Stimulated activated CD4-positive, alpha-beta T cell treated with anti-CD3 and anti-CD28 coated beads, TNF-alpha, amount 100 ng/mL, for 4 hours (primary cell): ENCODE data around the gene HIBCH.

Experiments
- DNase-seq, 3 experiments: peaks; one replicate each; pipeline ENCODE4 v3.0.0-alpha.2; 2020; ENCODE audit warnings: low read depth in 3 of 3

HIBCH gene

DNA sequence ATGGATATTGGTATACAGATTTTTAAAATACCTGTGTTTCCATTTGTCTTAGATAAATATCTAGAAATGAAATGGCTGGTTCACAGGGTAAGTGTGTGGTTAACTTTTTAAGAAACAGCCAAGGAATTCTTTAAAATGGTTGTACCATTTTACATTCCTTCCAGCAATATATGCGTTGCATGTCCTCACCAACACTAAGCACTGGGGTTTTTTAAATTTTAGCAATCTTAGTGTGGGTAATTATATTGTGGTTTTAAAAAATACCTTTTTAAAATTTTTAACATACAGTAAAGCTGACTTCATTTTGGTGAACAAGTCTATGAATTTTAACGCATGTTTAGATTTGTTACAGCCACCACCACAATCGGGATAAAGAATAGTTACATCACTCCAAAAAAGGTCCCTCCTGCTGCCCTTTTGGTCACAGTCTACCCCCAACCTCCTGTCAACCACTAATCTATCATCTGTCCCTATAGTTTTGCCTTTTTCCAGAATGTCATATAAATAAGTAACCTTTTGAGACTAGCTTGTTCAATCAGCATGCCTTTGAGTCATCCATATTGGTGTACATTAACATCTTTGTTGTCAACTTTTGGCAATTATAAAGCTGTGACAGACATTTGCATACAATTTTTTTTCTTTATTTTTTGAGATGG, 129.0 kb downstream of the HIBCH start:
- DNase-seq: no peak

- no peak for DNase-seq
Measured at GRCh38 chr2:190188289-190188688, 131.3 kb downstream of the HIBCH start.

- DNase-seq: no peak
Measured at GRCh38 chr2:190186238-190186637, 133.4 kb downstream of the HIBCH start.

DNA sequence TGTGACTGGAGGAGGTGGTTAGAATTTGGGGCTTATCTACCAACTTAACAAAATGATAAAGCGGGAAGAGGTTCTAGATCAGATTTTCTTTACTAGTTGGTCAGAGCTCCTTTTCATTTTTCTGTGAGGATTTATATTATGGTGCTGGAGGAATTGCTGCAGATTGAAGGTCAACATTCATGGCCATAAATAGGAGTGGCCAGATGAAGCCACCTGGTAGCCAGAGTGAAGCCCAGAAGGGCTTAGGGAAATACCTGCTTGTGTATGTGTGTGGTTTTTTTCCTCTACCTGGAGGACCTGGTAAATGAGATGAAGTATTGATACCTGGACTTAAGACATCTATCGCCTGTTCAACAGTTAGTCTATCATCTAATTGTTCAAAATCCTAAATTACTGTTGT, 134.2 kb downstream of the HIBCH start:
- no peak for DNase-seq

DNA sequence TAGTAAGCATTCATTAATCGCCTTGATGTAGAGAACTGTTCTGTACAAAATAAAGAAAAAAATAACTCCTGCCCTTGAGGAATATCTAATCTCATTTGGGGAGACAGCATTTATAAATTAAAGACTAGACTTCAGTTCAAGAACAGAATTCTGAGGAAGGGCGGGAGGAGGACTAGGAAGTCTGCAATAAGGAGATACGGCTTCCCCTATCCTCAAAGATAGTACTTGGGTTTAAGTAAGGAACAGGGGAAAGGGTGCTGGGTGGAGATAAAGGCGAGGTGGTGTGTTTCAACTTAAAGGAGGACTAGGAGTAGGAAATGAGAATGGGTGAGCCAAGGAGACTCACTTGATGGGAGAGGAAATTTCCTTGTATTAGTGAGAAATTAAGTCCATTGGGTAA, 135.2 kb downstream of the HIBCH start:
- DNase-seq: no peak

DNA sequence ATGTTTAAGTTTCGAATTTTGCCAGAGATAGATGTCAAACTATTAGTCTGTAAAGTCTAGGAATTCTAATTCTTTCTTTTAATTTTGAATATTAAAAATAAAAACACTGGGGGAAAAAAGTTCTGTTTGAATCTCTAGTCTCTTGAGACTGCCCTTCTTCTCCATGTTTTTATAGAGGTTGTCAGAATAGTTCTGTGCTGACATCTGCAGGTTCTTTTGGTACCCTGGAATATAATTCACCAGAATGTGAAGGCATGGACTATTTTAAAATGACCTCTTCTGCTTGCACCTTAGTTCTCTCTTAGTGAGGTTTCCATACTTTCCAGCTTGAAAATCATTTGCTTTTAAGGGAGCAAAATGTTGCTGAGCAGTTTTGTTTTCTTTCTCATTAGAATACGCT, 136.1 kb downstream of the HIBCH start:
- no peak for DNase-seq

GRCh38 chr2:190182071-190182524, 137.5 kb downstream of the HIBCH start:
- no peak for DNase-seq

DNA sequence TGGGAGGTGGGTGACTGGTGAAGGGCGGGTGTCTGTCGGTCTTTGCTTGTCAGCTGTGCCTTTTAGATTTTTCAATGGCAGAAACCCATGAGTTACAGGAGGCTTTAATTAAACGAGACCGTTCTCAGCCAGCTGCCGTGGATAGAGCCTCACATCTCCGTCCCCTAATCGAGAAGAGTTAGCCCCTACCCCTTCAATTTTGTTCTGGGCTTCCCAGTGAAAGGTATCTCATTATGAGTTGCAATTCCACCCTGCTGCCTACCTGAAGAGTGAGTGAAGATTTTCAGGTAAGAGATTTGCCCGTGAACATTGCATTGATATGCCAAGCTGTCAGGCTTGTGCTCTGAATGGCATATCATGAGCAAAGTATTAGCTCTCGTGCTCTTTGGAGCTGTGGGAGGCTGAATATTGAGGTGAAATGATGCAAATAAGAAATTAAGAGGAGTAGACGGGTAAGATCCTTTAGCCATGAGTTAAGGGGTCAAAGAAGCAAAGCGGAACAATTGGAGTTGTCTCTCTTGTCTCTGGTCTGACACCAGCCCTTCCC, 138.4 kb downstream of the HIBCH start:
- no peak for DNase-seq

DNA sequence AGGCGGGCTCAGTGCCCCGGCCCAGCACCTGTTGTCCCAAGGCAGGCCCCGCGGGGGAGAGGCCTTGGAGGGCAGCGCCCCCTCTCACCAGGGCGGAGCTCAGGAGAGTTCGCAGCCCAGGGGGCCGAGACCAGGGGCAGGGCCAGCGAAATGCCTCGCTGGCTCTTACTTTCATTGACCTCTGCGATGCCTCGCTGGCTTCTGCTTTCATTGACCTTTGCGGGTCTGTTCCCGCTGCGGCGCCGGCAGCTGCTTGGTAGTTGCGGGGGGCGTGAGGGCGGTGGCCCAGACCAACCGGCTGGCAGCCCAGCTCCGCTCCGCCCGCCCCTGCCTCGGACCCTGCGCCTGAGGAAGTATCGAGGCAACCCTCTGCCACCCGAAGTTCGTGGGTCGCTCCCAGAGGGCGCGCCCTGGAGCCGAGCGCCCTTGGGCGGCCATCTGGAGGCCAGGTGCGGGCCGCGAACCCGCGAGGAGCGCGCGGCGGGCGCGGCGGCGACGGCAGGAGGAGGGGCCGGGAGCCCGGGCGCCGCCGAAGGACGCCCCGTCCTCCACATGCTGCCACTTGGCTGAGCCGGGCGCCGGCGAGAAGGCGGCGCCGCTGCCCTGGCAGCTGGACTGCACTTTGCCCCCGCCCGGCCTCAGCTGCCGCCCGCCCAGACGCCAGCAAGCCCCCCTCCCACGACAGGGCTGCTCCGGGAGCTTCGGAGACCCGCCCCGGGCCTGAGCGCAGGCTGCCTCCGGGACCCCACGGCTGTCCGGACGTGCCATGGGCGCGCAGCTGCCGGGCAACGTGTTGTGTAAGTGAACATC, 139.1 kb downstream of the HIBCH start:
- no peak for DNase-seq

DNA sequence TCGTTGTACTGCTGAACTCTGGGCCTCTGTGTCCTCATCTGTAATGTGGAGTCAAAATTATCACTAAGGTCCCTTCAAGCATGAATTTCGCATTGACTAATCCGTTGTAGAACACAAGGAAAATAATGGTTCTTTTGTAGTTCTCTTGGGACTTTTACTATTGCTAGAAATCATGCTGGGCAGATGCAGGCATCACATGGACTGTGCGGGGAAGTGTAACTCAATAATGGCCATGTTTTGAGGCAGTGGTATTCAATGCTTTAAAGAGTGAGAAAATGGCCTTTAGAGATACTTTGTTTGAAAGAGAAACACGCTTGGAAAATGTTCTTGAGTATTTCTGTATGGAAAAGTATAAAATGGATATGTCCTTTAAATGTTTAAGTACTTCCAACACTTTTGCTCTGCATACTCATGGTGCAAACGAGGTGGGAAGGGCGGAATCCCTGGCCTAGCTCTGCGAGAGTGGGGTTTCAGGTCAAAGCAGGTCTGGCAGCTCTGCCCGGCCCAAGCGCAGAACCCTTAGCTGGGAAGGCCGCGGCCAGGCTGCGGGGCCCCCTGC, 139.8 kb downstream of the HIBCH start:
- DNase-seq: no peak

DNA sequence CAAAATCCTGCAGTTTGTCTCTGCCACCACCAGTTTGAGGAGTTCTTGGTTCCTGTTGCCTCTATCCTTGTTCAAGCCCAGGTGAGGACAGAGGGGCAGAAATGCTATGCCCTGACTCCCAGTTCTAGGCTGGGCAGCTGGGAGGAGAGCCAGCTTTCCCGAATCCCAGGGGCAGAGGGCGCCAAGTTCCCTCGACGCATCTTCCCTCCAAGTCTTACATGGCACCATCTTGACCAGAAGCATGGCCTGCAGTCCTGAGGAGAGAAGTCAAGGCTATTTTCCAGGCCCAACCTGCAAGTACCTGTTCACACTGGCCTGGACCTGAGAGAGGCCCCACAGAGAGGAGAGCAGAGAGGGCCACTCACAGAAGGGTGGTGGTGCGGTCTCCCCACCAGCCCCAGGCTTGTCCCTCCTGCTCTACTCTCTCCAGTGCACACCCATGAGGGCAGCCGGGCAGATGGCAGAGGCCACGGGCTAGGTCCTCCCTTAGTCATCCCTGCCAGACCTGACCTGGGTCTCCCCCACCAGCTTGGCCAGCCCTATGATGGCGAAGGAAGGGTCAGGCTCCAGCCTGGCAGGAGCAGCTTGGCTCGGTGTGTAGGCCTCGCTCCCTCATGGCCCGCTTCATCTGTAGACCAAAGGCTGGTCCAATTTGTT, 141.4 kb downstream of the HIBCH start:
- DNase-seq: no peak

DNA sequence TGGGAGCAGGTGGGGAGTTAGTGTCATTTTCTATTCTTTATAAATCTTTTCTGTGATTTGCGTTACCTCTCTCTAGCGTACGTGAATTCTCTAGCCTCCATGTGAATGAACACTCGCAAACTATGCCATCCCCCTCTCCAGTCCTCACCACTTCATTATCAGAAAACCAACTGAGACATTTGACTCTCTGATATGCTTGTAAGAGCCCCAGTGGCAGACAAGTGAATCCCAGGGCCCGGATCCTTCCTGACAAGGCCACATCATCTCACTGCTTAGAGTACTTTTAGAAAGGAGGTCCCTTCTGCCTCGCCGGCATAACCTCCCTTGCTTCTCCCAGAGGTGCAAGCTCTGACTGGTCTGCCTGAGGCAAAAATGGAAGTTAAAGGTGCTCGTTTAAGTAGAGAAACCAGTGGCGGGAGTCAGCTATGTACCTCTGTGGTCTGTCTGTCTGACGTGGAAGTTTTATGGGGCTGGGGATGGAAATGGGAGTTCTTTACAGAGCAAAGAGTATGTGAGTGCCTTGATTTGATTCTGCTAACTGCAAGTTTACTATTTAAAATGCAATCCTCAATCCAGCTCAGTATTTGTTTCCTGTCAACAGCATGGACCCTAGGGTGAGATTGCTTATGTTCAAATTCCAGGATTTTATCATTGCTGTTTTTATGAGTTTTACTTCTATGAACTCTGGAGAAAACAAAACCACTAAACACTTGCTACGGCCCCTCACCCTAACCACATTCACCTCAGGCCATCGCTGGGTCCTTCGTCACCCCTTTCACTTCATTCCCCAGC, 142.2 kb downstream of the HIBCH start:
- DNase-seq: no peak

DNA sequence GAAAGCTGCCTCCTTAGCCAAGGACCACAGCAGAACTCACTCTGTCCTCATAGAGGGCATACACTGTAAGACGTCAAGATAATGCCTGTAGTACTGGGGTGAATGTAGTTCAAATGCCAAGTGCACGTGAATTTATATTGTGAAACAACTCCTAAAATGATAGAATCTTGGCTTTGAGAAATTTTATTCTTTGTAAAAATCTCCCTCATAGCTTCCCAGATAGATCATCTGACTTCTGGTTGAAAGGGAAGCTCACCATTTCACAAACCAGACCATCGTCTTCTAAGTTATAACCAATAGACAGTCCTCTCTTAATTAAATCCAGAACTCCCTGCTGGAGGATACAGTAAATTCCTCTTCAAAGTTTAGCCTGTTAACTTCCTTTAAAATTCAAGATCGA, 146.2 kb downstream of the HIBCH start:
- no peak for DNase-seq

DNA sequence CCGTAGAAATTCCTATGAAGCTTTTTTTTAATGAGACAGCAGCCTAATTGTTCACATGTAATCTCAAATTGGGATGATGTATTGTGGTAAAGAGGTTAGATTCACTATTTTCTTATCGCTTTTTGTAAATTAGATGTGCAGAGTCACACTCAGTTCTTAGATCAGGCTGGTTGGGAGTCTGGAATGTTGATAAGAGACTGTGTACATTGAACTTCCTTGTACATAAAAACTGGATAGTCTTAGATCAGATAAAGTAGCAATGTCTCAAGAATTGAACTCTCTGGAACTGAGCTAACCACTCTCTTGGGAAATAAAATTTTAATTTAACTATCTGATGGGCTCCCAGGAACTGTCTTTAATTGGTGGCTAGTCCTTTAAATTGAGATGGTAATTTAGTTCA, 149.0 kb downstream of the HIBCH start:
- no peak for DNase-seq

GRCh38 chr2:190169221-190170072, 150.2 kb downstream of the HIBCH start:
- no peak for DNase-seq

DNA sequence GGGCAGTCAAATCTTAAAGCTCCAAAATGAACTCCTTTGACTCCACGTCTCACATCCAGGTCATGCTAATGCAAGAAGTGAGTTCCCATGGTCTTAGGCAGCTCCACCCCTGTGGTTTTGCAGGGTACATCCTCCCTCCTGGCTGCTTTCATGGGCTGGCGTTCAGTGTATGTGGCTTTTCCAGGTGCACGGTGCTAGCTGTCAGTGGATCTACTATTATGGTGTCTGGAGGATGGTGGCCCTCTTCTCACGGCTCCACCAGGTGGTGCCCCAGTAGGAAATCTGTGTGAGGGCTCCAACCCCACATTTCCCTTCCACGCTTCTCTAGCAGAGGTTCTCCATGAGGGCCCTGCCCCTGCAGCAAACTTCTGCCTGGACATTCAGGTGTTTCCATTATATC, 151.9 kb downstream of the HIBCH start:
- DNase-seq: no peak

DNA sequence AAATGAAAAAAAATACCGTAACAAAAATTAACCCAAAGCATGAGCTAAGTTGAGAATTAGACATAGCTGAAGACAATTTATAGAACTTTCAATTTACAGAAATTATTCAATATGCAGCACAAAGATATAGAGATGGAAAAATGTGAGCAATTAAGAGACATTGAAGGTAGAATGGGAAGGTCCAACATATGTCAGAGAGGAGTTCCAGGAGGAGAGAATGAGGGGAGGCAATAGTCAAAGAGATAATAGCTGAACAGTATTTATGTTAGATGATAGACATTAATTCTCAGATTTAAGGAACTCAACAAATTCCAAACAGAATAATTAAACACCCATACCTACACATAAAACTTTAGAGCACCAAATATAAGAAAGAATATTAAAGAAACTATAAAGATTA, 154.1 kb downstream of the HIBCH start:
- no peak for DNase-seq

- DNase-seq: no peak
Measured at GRCh38 chr2:190162851-190163250, 156.8 kb downstream of the HIBCH start.

DNA sequence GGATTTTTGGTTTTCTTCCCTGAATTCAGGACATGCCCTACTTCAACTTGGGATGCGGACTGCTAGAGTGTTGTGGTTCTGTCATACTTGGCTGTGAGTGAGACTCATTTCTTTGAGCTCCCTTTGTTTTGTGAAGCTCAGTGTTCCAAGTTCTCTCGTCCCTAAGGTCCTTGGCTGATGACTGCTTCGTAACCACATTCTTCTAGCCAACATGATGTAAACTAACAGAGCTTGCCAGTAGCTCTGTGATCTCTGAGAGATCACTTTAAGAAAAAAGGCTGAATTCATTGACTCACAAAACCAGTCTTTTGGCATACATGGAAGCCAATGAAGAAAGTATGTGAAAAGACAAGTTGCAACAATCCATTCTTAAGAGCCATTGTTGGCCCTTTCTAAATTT, 160.2 kb downstream of the HIBCH start:
- no peak for DNase-seq

GRCh38 chr2:190158798-190159434, 160.7 kb downstream of the HIBCH start:
- DNase-seq: no peak
